ENCODE measurements around the gene SYF2.

Gene SYF2

DNA sequence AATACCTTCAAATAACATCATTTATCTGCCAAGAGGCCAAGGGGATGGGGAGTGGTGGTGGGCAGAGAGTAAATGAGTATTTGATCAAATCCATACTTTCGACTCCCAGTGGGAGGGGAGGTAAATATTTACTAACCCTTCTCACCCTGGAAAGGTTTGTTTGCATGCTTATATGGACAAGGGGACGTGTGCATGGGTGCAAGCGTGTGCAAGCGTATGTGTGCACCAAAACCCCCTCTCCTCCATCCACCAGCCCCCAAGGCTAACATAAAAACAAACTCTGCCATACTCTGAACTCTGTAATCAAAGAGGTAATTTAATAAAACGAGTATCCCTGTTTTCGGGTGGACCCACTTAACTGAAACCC, 58.0 kb downstream of the SYF2 start:
- H3K4me3 ChIP-seq (ENCODE audit: low read depth, low read length) = no peak overlapping the region
- DNase-seq (ENCODE audit: low read depth) = no peak
- TF ChIP-seq, protein P1, sequence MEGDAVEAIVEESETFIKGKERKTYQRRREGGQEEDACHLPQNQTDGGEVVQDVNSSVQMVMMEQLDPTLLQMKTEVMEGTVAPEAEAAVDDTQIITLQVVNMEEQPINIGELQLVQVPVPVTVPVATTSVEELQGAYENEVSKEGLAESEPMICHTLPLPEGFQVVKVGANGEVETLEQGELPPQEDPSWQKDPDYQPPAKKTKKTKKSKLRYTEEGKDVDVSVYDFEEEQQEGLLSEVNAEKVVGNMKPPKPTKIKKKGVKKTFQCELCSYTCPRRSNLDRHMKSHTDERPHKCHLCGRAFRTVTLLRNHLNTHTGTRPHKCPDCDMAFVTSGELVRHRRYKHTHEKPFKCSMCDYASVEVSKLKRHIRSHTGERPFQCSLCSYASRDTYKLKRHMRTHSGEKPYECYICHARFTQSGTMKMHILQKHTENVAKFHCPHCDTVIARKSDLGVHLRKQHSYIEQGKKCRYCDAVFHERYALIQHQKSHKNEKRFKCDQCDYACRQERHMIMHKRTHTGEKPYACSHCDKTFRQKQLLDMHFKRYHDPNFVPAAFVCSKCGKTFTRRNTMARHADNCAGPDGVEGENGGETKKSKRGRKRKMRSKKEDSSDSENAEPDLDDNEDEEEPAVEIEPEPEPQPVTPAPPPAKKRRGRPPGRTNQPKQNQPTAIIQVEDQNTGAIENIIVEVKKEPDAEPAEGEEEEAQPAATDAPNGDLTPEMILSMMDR (IDR thresholded peaks at IDR 0.05; ENCODE audit: insufficient read depth, low read depth, low read length, missing control alignments) = no peak

DNA sequence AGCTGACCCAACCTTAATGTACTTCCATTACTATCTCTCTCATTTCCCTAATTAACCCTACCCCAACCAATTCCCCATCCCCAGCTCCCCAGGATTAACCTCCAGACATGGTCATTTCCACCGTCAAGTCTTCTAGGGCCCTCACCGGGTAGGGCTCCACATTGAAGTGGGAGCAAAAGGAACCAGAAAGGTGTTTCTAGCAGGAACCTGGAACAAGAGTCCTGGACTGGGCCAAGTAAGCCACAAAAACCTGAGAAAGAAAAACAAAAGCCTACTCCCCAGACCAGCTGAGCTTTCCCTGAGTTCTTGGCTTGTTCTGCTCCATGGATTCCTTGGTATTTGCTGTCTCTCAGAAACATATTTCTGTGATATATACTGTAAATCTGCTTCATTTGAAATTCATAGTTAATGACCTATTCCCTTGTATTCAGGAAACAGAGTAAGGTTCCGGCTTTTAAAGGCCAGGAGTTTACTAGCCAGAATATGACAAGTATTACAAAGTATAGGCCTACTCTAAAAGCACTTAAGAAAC, 58.4 kb downstream of the SYF2 start:
- no peak overlapping the region for H3K4me3 ChIP-seq (ENCODE audit: low read depth, low read length)
- TF ChIP-seq, protein P1 (IDR thresholded peaks at IDR 0.05; ENCODE audit: insufficient read depth, low read depth, low read length, missing control alignments) = no peak
- DNase-seq (ENCODE audit: low read depth) = no peak
